PFSK-1 (cell line): ENCODE measurements around the gene HNF4A.

Experiments used
- POLR2AphosphoS5 ChIP-seq: IDR thresholded peaks from 2 replicates; pipeline ENCODE4 v1.6.1; 2012; ENCODE audit warnings: low read depth, mild to moderate bottlenecking, control low read depth, low read length, moderate library complexity
- SIN3A ChIP-seq: IDR thresholded peaks from 2 replicates; pipeline ENCODE4 v1.6.1; 2012; ENCODE audit warnings: mild to moderate bottlenecking, low read length, moderate library complexity, borderline replicate concordance; ENCODE audit not compliant: insufficient read depth
- TF ChIP-seq, protein P1 (sequence below), 2 experiments: IDR thresholded peaks; 2 replicates each; pipeline versions ENCODE4 v1.6.1 to v1.8.0; 2011 to 2012; ENCODE audit warnings: low read depth in 2 of 2, low read length in 2 of 2, control low read depth in 1 of 2, inconsistent platforms in 1 of 2, mild to moderate bottlenecking in 1 of 2, moderate library complexity in 1 of 2; ENCODE audit not compliant: insufficient read depth in 1 of 2

DNA sequence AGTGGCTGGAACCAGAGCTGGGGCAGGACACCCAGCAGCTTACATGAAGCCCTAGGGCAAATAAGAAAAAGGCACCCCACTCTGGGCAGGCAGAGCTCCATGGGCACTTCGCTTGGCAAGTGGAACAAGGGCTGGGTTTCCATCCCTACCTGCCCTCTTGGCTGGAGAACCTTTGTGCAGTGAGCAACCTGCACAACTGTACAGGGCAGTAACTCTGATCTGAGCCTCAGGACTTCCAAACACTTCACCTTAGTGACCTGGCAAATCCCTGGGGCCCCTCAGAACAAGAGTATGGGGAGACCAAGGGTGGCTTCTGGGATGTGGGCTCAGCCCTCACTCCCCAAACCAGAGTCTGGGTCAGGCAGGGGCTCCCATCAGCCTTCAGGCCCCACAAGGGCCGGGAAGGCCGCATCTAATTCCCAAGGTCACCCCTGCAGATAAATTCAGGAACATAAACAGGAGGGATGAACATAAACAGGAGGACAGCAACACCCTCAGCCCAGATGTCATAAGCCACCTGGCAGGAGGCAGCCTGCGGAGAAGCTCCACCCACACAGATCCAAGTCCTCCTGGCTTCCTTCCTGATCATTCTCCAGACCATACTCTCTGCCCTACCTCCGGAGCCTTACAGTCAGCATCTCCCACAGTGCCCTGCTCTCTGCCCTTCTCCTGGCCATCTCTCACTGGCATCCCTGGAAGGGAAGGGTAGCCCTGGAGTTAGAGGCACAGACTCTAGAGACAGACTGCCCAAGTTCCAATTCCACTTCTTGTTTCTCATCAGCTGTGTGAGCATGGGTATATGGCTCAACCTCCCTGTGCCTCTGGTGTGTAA lies 37.5 kb downstream of the HNF4A start:
- TF ChIP-seq SIN3A (no peak), POLR2AphosphoS5 (no peak)
- TF ChIP-seq, protein P1, sequence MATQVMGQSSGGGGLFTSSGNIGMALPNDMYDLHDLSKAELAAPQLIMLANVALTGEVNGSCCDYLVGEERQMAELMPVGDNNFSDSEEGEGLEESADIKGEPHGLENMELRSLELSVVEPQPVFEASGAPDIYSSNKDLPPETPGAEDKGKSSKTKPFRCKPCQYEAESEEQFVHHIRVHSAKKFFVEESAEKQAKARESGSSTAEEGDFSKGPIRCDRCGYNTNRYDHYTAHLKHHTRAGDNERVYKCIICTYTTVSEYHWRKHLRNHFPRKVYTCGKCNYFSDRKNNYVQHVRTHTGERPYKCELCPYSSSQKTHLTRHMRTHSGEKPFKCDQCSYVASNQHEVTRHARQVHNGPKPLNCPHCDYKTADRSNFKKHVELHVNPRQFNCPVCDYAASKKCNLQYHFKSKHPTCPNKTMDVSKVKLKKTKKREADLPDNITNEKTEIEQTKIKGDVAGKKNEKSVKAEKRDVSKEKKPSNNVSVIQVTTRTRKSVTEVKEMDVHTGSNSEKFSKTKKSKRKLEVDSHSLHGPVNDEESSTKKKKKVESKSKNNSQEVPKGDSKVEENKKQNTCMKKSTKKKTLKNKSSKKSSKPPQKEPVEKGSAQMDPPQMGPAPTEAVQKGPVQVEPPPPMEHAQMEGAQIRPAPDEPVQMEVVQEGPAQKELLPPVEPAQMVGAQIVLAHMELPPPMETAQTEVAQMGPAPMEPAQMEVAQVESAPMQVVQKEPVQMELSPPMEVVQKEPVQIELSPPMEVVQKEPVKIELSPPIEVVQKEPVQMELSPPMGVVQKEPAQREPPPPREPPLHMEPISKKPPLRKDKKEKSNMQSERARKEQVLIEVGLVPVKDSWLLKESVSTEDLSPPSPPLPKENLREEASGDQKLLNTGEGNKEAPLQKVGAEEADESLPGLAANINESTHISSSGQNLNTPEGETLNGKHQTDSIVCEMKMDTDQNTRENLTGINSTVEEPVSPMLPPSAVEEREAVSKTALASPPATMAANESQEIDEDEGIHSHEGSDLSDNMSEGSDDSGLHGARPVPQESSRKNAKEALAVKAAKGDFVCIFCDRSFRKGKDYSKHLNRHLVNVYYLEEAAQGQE (IDR thresholded peaks at IDR 0.05; ENCODE audit: insufficient read depth in 1 of 2, low read depth in 2 of 2, low read length in 2 of 2): no peak
